Tibial nerve (tissue), 4 donors: ENCODE data around the gene CRABP2. TPM values are rescaled to one million over a fixed set of nuclear protein-coding genes. Genes with fewer than 3 reads are reported as not detected.

Experiments used
- DNase-seq, 2 donors: peaks; one replicate each; pipeline ENCODE4 v3.0.0-alpha.2; 2019; ENCODE audit warnings: low spot score in 2 of 2
- H3K27ac ChIP-seq, 4 donors: fragments of 200-600 bp; sonication (generic) in 3 of 4; one replicate each; pipeline ENCODE4 v1.5.1; 2017 to 2019; ENCODE audit warnings: mild to moderate bottlenecking in 1 of 4
- H3K27me3 ChIP-seq, 2 donors: fragments of 200-600 bp; sonication (generic) in 1 of 2; one replicate each; pipeline versions ENCODE4 v1.5.1 to v1.6.0; 2017 to 2019
- H3K36me3 ChIP-seq, 3 donors: fragments of 200-600 bp; sonication (generic); one replicate each; pipeline ENCODE4 v1.5.1; 2018 to 2019
- H3K4me1 ChIP-seq, 4 donors: fragments of 200-600 bp; sonication (generic) in 3 of 4; one replicate each; pipeline ENCODE4 v1.5.1; 2017 to 2019
- H3K4me3 ChIP-seq, 4 donors: fragments of 200-600 bp; sonication (generic) in 3 of 4; one replicate each; pipeline ENCODE4 v1.5.1; 2017 to 2019; ENCODE audit warnings: mild to moderate bottlenecking in 1 of 4, moderate library complexity in 1 of 4
- H3K9me3 ChIP-seq, 4 donors: fragments of 200-600 bp; sonication (generic) in 3 of 4; one replicate each; pipeline ENCODE4 v1.5.1; 2017 to 2019
- EP300 ChIP-seq, 2 donors: sonication (generic); formaldehyde crosslinking; IDR thresholded peaks; one replicate each; pipeline ENCODE4 v1.6.1; 2017; ENCODE audit warnings: antibody characterized with exemption in 2 of 2, mild to moderate bottlenecking in 1 of 2
- POLR2A ChIP-seq, 2 donors: fragments of 450-650 bp; IDR thresholded peaks; one replicate each; pipeline ENCODE4 v1.6.1; 2017; ENCODE audit warnings: antibody characterized with exemption in 2 of 2, mild to moderate bottlenecking in 2 of 2, moderate library complexity in 2 of 2
- WGBS, 2 donors: methylation state at CpG; one replicate each; pipeline ENCODE4 v1.1.5; 2018; 5-methylcytosine and 5-hydroxymethylcytosine counted together
- total RNA-seq, 4 donors: library from RNA; depleted of rRNA; stranded (reverse); fragments of >200 nt; gene quantifications; one replicate each; pipeline ENCODE4 v1.1.0, GENCODE V29; 2016
- TF ChIP-seq, protein P1 (sequence below), 5 experiments: fragments of 200-600 bp in 3 of 5; fragments of 450-650 bp in 2 of 5; sonication (generic) in 3 of 5; IDR thresholded peaks; one replicate each; pipeline ENCODE4 v1.5.1; 2016 to 2019; ENCODE audit warnings: antibody characterized with exemption in 5 of 5, mild to moderate bottlenecking in 3 of 5, moderate library complexity in 2 of 5

CRABP2 gene
- total RNA-seq, 4 donors from 2014 or later = 3.5 to 13.2 (median 5.0) TPM

DNA sequence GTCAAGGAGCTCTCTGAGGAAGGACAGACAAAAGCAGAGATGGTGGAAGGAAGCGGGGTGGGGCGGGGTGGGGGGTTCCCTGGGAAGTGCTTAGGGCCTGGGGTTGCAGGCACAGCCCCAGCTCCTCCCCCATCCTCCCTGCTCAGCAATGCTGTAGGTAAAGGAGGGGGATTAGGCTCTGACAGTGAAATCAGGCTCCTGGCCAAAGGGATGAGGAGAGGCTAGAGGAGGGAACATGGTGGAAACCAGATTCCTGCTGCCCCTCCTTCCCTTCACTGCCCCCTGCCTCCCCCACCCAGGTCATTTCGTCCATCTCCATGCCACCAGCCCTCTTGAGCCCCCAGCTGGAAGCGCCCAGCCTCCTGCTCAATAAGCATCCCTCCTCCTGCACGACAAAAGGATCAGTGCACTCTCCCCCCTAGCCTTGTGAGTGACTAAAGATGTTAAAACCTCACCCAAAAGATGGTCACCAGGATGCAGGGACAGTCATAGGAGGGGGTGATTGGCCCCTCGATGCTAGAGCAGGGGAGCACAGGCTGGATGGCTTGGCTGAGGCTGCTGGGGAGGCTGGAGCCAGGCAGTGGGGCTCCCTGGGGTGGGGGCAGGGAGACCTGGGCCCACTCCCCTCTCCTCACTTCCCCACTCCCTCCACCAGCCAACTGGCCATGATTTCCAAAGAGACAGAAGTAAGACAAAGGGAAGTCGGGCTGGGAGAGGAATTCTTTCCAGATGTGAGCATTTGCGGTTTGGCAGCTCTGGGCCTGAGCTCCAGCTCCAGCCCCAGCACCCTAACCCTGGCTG lies 2.2 kb upstream of the CRABP2 start:
- H3K4me1 ChIP-seq = peaks cover 0 to 93% (median 36%) of the 10 kb centered on the region in 4 donors

DNA sequence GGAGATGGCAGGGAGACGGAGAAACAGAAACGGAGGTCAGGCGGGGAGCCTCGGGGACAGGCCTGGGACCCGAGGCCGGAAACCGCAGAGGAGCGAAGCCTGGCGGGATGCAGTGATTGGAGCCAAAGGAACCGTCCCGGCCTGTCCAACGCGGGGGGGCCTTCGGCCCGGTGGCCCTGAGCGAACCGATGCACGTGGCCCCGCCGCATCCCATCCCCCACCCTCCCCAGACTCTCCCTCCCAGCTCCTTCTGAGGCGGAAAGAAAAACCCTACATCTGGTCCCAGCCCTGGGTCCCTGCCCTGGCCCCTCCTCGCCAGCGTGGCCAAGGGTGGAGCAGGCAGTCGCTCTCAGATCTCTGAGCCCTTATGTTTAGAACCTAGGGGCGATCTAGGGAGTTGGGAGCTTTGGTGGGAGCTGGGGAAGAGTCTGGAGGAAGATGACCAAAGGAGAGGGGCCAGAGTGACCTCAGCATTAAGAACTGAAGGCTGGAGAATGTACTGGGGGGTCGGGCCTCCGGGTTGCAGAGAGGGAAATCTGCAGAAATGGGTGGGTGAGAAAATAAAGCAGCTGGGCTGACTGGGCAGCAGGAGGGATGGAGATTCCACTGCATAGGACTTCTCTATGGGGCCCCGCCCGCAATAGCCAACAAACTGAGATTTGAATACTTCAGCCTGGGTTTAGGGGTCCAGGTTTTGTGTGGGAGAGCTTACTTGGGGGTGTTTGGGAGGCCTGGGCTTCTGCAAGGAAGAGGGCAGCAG lies 1.5 kb upstream of the CRABP2 start:
- peak overlapping the region; percentile 31 to 89 (median 68) for H3K27ac ChIP-seq

More for the DNA sequence above, 2.2 kb upstream of the CRABP2 start:
- peak overlapping the region in 2 of 4 donors; percentile 86 to 89 for H3K27ac ChIP-seq
- 52 to 53% methylated on average over 8 of the region's 8 CpGs for WGBS, 2 donors
- no peak overlapping the region for H3K4me3 ChIP-seq
- peak in 1 of 2 donors; percentile 41 for DNase-seq
- H3K36me3 ChIP-seq = no peaks in the 10 kb centered on the region
- H3K9me3 ChIP-seq = no peaks in the 10 kb centered on the region
- peaks cover 0 to 23% of the 10 kb centered on the region in 2 donors for H3K27me3 ChIP-seq
- TF ChIP-seq EP300 (IDR thresholded peaks at IDR 0.05) (no peak), POLR2A (IDR thresholded peaks at IDR 0.05) (no peak)
- TF ChIP-seq, protein P1, sequence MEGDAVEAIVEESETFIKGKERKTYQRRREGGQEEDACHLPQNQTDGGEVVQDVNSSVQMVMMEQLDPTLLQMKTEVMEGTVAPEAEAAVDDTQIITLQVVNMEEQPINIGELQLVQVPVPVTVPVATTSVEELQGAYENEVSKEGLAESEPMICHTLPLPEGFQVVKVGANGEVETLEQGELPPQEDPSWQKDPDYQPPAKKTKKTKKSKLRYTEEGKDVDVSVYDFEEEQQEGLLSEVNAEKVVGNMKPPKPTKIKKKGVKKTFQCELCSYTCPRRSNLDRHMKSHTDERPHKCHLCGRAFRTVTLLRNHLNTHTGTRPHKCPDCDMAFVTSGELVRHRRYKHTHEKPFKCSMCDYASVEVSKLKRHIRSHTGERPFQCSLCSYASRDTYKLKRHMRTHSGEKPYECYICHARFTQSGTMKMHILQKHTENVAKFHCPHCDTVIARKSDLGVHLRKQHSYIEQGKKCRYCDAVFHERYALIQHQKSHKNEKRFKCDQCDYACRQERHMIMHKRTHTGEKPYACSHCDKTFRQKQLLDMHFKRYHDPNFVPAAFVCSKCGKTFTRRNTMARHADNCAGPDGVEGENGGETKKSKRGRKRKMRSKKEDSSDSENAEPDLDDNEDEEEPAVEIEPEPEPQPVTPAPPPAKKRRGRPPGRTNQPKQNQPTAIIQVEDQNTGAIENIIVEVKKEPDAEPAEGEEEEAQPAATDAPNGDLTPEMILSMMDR (IDR thresholded peaks at IDR 0.05) = no peak

DNA sequence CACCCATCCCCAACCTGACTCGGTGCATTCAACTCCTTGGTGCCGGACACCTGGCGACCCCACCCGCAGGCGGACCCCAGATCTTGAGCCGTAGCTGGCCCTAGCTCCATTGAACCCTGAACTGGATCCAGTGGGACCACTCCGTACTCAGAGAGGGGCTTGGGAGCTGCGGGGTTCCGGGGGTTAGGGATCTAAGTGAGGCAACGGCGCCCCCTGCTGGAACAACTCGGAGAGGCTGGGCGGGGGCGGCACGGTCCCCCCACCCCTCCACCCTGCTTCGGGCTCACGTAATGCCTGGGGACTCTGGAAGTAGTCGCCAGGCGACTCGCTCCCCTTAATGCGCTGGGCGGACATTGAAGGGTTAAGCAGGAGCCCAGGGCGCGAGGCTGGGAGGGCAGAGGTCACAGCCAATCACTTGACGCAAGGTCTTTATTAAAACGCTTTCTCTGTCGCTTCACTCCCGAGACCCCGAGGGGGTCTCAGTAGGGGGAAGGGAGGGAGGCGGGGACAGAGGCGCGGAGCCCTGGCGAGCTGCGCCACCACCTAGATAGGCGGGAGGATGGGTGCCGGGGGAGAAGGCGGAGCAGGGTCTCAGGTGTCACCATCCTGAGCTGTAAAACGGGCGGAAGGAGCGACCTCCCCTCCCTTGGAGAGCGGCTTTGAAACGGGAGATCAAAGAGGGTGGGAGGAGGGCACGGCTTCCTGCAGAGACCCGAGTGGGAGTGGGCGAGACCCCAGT lies 704 bp upstream of the CRABP2 start:
- TF ChIP-seq POLR2A (IDR thresholded peaks at IDR 0.05) (no peak), EP300 (IDR thresholded peaks at IDR 0.05) (no peak)
- TF ChIP-seq, protein P1 (IDR thresholded peaks at IDR 0.05) = peak; percentile 69 to 88 (median 76)
- H3K27me3 ChIP-seq = peaks cover 0 to 23% of the 10 kb centered on the region in 2 donors
- H3K9me3 ChIP-seq = no peaks in the 10 kb centered on the region
- H3K36me3 ChIP-seq = no peaks in the 10 kb centered on the region
- H3K4me3 ChIP-seq = peak overlapping the region; percentile 35 to 58 (median 46)
- WGBS, 2 donors = 1% methylated on average over 31 to 45 of the region's 45 CpGs
- peak; percentile 49 to 68 for DNase-seq
- peak overlapping the region; percentile 31 to 89 (median 68) for H3K27ac ChIP-seq
- H3K4me1 ChIP-seq = peaks cover 0 to 82% (median 36%) of the 10 kb centered on the region in 4 donors

More for the DNA sequence above, 1.5 kb upstream of the CRABP2 start:
- peak overlapping the region; percentile 35 to 58 (median 46) for H3K4me3 ChIP-seq
- peak; percentile 60 to 63 for DNase-seq
- H3K4me1 ChIP-seq = peaks cover 0 to 87% (median 36%) of the 10 kb centered on the region in 4 donors
- H3K36me3 ChIP-seq = no peaks in the 10 kb centered on the region
- TF ChIP-seq EP300 (IDR thresholded peaks at IDR 0.05) (no peak), POLR2A (IDR thresholded peaks at IDR 0.05) (no peak)
- TF ChIP-seq, protein P1 (IDR thresholded peaks at IDR 0.05) = no peak
- H3K27me3 ChIP-seq = peaks cover 0 to 23% of the 10 kb centered on the region in 2 donors
- 5% methylated on average over 29 of the region's 29 CpGs for WGBS, 2 donors
- no peaks in the 10 kb centered on the region for H3K9me3 ChIP-seq

DNA sequence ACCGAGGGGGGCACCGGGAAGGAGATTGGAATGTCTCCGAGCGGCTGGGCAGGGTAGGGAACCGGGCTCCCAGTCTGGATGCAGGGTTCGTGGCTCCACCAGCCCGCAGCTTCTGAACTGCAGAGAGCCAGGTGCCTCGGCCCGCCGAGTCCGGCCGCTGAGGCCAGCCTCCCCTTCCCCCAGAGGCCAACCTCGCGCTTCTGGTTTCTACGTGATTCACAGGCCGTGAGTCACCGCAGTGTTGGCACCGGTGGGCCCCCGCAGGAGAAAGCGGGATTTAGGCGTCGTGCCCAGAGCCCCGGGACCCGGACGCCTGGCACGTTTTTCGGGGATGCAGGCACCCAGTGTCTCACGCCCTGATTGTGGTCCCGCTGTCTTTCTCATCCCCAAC lies 458 bp downstream of the CRABP2 start:
- WGBS, 2 donors = 1 to 4% methylated on average over 24 to 29 of the region's 29 CpGs

More for the DNA sequence above, 458 bp downstream of the CRABP2 start:
- H3K4me1 ChIP-seq = peaks cover 0 to 70% (median 36%) of the 10 kb centered on the region in 4 donors
- no peaks in the 10 kb centered on the region for H3K9me3 ChIP-seq
- H3K36me3 ChIP-seq = peaks cover 0 to 9% (median 0%) of the 10 kb centered on the region in 3 donors
- peak overlapping the region; percentile 35 to 58 (median 46) for H3K4me3 ChIP-seq
- TF ChIP-seq, protein P1 (IDR thresholded peaks at IDR 0.05) = no peak
- TF ChIP-seq POLR2A (IDR thresholded peaks at IDR 0.05) (no peak), EP300 (IDR thresholded peaks at IDR 0.05) (peak in 1 of 2 donors; percentile 44)
- peak overlapping the region; percentile 31 to 89 (median 68) for H3K27ac ChIP-seq
- peaks cover 0 to 23% of the 10 kb centered on the region in 2 donors for H3K27me3 ChIP-seq
- peak; percentile 37 to 47 for DNase-seq
